ENCODE measurements around the gene CHRNA4. TPM values are rescaled to one million over a fixed set of nuclear protein-coding genes. Genes with fewer than 3 reads are reported as not detected.

Gene CHRNA4
- total RNA-seq, 2 experiments from 2014 or later, result not detected

GRCh38 chr20:63326314-63327230 lies 34.6 kb downstream of the CHRNA4 start:
- intact Hi-C loops (cut with micrococcal nuclease), result no loop called here
- CTCF ChIA-PET, result no interaction called here
- H3K27ac Mint-ChIP-seq, result peak overlapping the region; percentile 54
- no peak for DNase-seq
- peaks cover 2% of the 10 kb centered on the region for H3K9me3 Mint-ChIP-seq
- peaks cover under 1% of the 10 kb centered on the region for H3K36me3 Mint-ChIP-seq
- H3K4me3 Mint-ChIP-seq, result no peak overlapping the region
- H3K27me3 Mint-ChIP-seq, result peaks cover 3% of the 10 kb centered on the region
- POLR2A ChIA-PET, result no interaction called here
- H3K4me1 Mint-ChIP-seq (ENCODE audit: low read depth), result peaks cover 6% of the 10 kb centered on the region

DNA sequence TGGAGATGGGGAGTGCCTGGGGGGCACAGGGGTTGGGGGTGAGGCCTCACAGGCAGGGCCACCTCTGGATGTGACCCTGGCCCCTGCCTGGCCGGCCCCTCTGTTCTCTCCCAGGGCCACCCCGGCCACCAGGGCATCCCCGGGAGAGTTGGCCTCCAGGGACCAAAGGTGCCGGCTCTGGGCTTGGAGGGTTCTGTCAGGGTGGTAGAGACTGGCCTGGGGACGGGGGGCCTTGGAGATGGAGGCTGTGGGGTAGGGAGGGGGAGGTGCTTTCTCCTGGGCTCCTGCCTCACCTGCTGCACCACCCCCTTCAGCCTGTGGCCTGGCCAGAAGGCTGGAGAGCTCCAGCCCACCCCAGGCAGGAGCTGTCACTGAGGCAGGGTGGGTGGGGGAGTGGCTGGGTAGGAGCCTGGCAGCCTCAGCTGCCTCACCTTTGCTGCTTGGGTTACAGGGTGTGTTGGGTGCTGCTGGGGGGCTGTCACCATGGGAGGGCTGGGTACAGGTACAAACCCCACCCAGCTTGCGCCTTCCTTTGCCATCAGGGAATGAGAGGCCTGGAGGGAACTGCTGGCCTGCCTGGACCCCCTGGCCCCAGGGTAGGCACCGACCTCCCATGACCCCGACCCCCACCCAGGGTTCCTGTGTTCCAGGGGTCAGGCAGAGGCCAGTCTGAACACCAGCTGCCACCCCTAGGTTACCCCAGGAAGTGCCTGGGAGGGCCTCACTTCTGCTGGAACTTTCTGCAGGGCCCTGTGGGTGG lies 35.4 kb downstream of the CHRNA4 start:
- H3K4me1 Mint-ChIP-seq (ENCODE audit: low read depth), result peaks cover 6% of the 10 kb centered on the region
- DNase-seq, result no peak
- intact Hi-C loops (cut with micrococcal nuclease), result no loop called here

GRCh38 chr20:63325021-63325471 lies 36.1 kb downstream of the CHRNA4 start:
- H3K36me3 Mint-ChIP-seq, result no peaks in the 10 kb centered on the region

More for the DNA sequence above, 35.4 kb downstream of the CHRNA4 start:
- Mint-ChIP-seq H3K4me3 (no peak overlapping the region), H3K36me3 (no peaks in the 10 kb centered on the region), H3K27me3 (peaks cover 5% of the 10 kb centered on the region), H3K27ac (no peak overlapping the region), H3K9me3 (no peaks in the 10 kb centered on the region)
- ChIA-PET POLR2A (no interaction called here), CTCF (no interaction called here)

DNA sequence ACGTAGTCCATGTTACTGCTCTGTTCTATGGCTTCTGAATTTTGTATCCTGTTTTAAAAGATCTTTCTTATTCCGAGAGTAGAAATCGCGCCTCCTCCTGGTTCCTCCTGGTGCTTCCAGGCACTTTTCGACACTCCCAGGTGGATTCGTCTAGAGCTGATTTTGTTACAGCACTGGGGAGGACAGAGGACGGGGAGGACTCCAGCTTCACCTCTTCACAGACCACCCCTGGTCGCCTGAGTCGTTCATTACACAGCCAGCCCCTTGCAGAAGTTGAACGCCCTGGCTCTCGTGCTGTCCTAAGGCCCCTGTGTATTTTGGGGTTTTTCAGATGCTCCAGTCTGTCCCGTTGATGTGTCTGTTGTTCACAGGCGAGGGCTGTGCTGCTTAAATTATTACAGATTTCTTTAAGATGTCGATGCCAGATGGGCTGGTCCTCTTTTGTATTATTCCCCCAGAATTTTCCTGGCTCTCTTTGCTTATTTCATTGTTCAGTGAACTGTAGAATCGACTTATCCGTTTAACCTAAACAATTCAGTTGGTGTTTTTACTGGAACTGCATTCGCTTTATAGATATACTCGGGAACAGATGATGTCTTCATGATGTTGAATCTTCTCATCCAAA lies 37.7 kb downstream of the CHRNA4 start:
- H3K27me3 Mint-ChIP-seq, result peaks cover 7% of the 10 kb centered on the region
- no peaks in the 10 kb centered on the region for H3K36me3 Mint-ChIP-seq
- POLR2A ChIA-PET, result no interaction called here
- intact Hi-C loops (cut with micrococcal nuclease), result no loop called here
- DNase-seq, result no peak
- CTCF ChIA-PET, result no interaction called here
- H3K4me3 Mint-ChIP-seq, result no peak overlapping the region
- peaks cover 6% of the 10 kb centered on the region for H3K4me1 Mint-ChIP-seq (ENCODE audit: low read depth)
- H3K27ac Mint-ChIP-seq, result no peak overlapping the region
- H3K9me3 Mint-ChIP-seq, result no peaks in the 10 kb centered on the region

More at GRCh38 chr20:63325021-63325471, 36.1 kb downstream of the CHRNA4 start:
- no peak for DNase-seq
- ChIA-PET CTCF (no interaction called here), POLR2A (no interaction called here)
- Mint-ChIP-seq H3K27me3 (peaks cover 7% of the 10 kb centered on the region), H3K4me1 (ENCODE audit: low read depth) (peaks cover 6% of the 10 kb centered on the region), H3K27ac (no peak overlapping the region), H3K9me3 (no peaks in the 10 kb centered on the region), H3K4me3 (no peak overlapping the region)
- intact Hi-C loops (cut with micrococcal nuclease), result no loop called here

GRCh38 chr20:63322933-63323273 lies 38.2 kb downstream of the CHRNA4 start:
- DNase-seq, result no peak
- CTCF ChIA-PET, result no interaction called here
- POLR2A ChIA-PET, result no interaction called here
- H3K4me1 Mint-ChIP-seq (ENCODE audit: low read depth), result peaks cover 6% of the 10 kb centered on the region
- H3K36me3 Mint-ChIP-seq, result no peaks in the 10 kb centered on the region
- H3K9me3 Mint-ChIP-seq, result no peaks in the 10 kb centered on the region
- intact Hi-C loops (cut with micrococcal nuclease), result no loop called here
- H3K27me3 Mint-ChIP-seq, result peaks cover 7% of the 10 kb centered on the region
- no peak overlapping the region for H3K4me3 Mint-ChIP-seq
- H3K27ac Mint-ChIP-seq, result no peak overlapping the region

GRCh38 chr20:63322146-63322932 lies 38.8 kb downstream of the CHRNA4 start:
- Mint-ChIP-seq H3K4me1 (ENCODE audit: low read depth) (peaks cover 6% of the 10 kb centered on the region), H3K27ac (no peak overlapping the region), H3K9me3 (no peaks in the 10 kb centered on the region), H3K27me3 (peaks cover 7% of the 10 kb centered on the region), H3K36me3 (no peaks in the 10 kb centered on the region), H3K4me3 (no peak overlapping the region)
- no peak for DNase-seq
- ChIA-PET POLR2A (no interaction called here), CTCF (no interaction called here)
- intact Hi-C loops (cut with micrococcal nuclease), result no loop called here

DNA sequence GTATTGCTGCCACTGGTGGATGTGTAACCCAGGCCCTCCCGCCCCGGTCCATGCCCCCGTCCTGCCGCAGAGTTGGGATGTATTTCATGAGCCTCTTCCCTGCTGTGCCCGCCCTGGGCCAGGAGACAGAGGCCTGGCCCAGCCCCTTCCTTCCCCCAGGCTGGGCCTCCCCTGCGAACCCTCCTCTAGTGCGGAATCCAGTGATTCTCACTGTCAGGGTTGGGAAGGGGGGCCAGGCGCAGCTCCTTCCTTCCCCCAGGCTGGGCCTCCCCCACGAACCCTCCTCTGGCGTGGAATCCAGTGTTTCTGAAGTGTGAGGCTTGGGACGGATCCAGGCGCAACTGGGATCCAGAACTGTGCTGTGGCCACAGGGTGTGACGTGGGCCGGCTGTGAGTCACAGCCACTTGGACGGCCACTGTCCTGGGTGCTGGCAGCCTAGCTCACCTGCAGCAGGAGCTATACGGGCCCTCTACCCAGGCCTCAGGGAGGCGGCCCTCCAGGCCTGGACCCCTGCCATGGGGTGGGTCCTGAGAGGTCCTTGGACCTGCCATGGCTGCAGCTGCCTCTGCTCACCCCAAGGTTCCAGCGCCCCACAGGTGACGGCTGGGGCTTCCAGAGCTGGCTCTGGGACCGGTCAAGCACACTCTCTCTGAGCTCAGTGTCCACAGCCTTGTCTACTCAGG lies 39.9 kb downstream of the CHRNA4 start:
- intact Hi-C loops (cut with micrococcal nuclease), result no loop called here
- H3K4me1 Mint-ChIP-seq (ENCODE audit: low read depth), result peaks cover 1% of the 10 kb centered on the region
- no peaks in the 10 kb centered on the region for H3K9me3 Mint-ChIP-seq
- no peak overlapping the region for H3K27ac Mint-ChIP-seq
- CTCF ChIA-PET, result no interaction called here
- no peak overlapping the region for H3K4me3 Mint-ChIP-seq
- H3K27me3 Mint-ChIP-seq, result peaks cover 7% of the 10 kb centered on the region
- no peaks in the 10 kb centered on the region for H3K36me3 Mint-ChIP-seq
- POLR2A ChIA-PET, result no interaction called here
- DNase-seq, result no peak

DNA sequence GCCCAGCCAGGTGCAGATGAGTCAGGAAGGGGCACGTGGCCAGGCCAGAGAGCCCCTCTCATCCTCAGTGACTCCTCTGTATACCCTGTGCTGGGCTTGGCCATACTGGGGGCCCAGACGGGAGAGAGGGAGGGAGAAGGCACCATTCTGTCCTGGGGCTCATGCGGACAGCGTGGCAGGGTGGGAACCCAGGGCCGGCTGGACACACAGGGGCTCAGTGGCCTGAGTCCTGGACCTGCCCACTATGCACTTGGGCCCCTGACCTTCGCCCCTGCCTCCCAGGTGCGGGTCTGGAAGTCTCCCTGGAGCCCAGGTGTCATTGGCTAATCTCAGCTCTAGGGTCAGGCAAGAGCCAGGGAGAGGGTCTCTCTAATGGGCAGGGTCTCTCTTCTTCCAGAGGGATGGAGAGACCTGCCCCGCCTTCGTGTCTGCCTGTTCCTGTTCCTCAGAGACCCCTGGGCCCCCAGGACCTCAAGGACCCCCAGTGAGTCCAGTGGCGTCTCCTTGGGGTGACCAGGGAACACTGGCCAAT lies 40.5 kb downstream of the CHRNA4 start:
- Mint-ChIP-seq H3K4me3 (no peak overlapping the region), H3K9me3 (no peaks in the 10 kb centered on the region), H3K27ac (no peak overlapping the region), H3K27me3 (peaks cover 9% of the 10 kb centered on the region), H3K4me1 (ENCODE audit: low read depth) (no peaks in the 10 kb centered on the region), H3K36me3 (no peaks in the 10 kb centered on the region)
- no peak for DNase-seq
- CTCF ChIA-PET, result no interaction called here
- POLR2A ChIA-PET, result no interaction called here
- intact Hi-C loops (cut with micrococcal nuclease), result no loop called here

GRCh38 chr20:63320041-63320511 lies 41.1 kb downstream of the CHRNA4 start:
- intact Hi-C loops (cut with micrococcal nuclease), result no loop called here
- no peak for DNase-seq
- Mint-ChIP-seq H3K27me3 (peaks cover 10% of the 10 kb centered on the region), H3K36me3 (no peaks in the 10 kb centered on the region), H3K27ac (no peak overlapping the region), H3K9me3 (no peaks in the 10 kb centered on the region), H3K4me3 (no peak overlapping the region), H3K4me1 (ENCODE audit: low read depth) (no peaks in the 10 kb centered on the region)
- ChIA-PET CTCF (no interaction called here), POLR2A (no interaction called here)

GRCh38 chr20:63319164-63320040 lies 41.7 kb downstream of the CHRNA4 start:
- Mint-ChIP-seq H3K4me1 (ENCODE audit: low read depth) (no peaks in the 10 kb centered on the region), H3K4me3 (no peak overlapping the region), H3K36me3 (no peaks in the 10 kb centered on the region), H3K27me3 (peaks cover 10% of the 10 kb centered on the region), H3K9me3 (no peaks in the 10 kb centered on the region), H3K27ac (no peak overlapping the region)
- DNase-seq, result no peak
- CTCF ChIA-PET, result no interaction called here
- intact Hi-C loops (cut with micrococcal nuclease), result no loop called here
- POLR2A ChIA-PET, result no interaction called here
